Measurements from ENCODE around the gene CROT. TPM values are rescaled to one million over a fixed set of nuclear protein-coding genes. Genes with fewer than 3 reads are reported as not detected.

Gene CROT
- total RNA-seq, 6 experiments from 2014 or later: 13.1 to 16.5 (median 14.6) TPM

DNA sequence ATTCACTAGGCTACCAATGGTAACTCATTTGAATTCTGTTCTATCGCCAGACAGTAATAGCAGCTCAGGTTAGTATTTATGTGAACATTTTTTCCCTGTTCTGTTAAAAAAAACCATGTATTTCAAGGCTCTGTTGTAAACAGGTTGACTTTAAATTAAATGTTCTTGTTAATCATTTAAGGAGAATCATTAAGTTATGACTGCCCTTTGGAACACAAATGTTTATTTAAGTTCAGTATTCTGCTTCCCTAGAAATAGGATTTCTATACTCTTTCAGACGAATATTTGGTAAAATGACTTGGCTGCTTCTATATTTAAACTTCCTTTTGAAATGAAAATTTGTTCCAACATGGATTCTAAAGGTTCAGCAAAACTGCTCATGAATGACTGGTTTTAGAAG, 13.1 kb upstream of the CROT start:
- H3K36me3 Mint-ChIP-seq (ENCODE audit: low read depth): peaks cover 44% of the 10 kb centered on the region
- no peak overlapping the region for H3K4me3 Mint-ChIP-seq
- peaks cover 26% of the 10 kb centered on the region for H3K9me3 Mint-ChIP-seq
- H3K27ac Mint-ChIP-seq: no peak overlapping the region
- TF ChIP-seq, protein P1, sequence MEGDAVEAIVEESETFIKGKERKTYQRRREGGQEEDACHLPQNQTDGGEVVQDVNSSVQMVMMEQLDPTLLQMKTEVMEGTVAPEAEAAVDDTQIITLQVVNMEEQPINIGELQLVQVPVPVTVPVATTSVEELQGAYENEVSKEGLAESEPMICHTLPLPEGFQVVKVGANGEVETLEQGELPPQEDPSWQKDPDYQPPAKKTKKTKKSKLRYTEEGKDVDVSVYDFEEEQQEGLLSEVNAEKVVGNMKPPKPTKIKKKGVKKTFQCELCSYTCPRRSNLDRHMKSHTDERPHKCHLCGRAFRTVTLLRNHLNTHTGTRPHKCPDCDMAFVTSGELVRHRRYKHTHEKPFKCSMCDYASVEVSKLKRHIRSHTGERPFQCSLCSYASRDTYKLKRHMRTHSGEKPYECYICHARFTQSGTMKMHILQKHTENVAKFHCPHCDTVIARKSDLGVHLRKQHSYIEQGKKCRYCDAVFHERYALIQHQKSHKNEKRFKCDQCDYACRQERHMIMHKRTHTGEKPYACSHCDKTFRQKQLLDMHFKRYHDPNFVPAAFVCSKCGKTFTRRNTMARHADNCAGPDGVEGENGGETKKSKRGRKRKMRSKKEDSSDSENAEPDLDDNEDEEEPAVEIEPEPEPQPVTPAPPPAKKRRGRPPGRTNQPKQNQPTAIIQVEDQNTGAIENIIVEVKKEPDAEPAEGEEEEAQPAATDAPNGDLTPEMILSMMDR (IDR thresholded peaks at IDR 0.05): no peak
- no peaks in the 10 kb centered on the region; the same call in 1 of the 2 replicates for H3K27me3 Mint-ChIP-seq (ENCODE audit: insufficient read depth)
- DNase-seq: no peak
- H3K4me1 Mint-ChIP-seq (ENCODE audit: low read depth): no peaks in the 10 kb centered on the region; the same call in 1 of the 2 replicates

DNA sequence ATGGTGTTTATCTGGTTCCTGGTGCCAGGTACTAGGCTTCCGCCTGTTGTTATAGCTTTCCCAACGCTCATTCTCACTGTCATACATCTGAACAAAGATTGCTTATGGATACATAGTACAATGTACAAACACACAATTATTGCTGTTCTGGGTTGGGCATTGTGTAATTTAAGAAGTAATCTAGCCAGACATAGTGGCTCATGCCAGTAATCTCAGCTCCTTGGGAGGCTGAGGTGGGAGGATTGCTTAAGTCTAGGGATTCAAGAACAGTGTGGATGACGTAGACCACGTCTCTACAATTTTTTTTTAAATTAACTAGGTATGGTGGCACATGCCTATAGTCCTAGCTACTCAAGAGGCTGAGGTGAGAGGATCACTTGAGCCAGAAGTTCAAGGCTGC, 9.3 kb upstream of the CROT start:
- peaks cover under 1% of the 10 kb centered on the region; the same call in 1 of the 2 replicates for H3K4me1 Mint-ChIP-seq (ENCODE audit: low read depth)
- no peak overlapping the region for H3K4me3 Mint-ChIP-seq
- no peak for DNase-seq
- H3K27me3 Mint-ChIP-seq (ENCODE audit: insufficient read depth): no peaks in the 10 kb centered on the region
- no peaks in the 10 kb centered on the region for H3K9me3 Mint-ChIP-seq
- H3K27ac Mint-ChIP-seq: no peak overlapping the region
- peaks cover 13% of the 10 kb centered on the region for H3K36me3 Mint-ChIP-seq (ENCODE audit: low read depth)
- TF ChIP-seq, protein P1 (IDR thresholded peaks at IDR 0.05): no peak

DNA sequence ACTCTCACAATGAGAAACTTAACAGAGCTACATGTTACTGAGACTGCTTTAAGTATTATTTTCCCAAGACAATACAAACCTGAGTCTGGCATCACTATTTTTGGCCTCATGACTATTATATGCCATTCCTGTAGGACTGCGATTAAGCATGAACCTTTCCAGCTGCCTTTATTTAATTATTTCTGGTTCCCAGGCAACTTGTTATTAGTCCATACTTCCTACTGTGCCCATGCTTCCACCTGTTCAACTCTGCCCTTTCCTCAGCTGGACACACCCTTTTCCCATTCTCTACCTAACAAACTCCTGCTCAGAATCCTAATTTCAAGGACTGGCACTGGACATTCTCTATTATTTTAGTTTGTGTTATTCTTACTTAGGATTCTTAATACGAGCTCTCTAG, 8.1 kb upstream of the CROT start:
- no peak overlapping the region for H3K27ac Mint-ChIP-seq
- DNase-seq: no peak
- TF ChIP-seq, protein P1 (IDR thresholded peaks at IDR 0.05): no peak
- H3K4me3 Mint-ChIP-seq: no peak overlapping the region
- H3K27me3 Mint-ChIP-seq (ENCODE audit: insufficient read depth): no peaks in the 10 kb centered on the region
- peaks cover 12% of the 10 kb centered on the region for H3K4me1 Mint-ChIP-seq (ENCODE audit: low read depth)
- H3K36me3 Mint-ChIP-seq (ENCODE audit: low read depth): peaks cover 18% of the 10 kb centered on the region
- H3K9me3 Mint-ChIP-seq: no peaks in the 10 kb centered on the region

DNA sequence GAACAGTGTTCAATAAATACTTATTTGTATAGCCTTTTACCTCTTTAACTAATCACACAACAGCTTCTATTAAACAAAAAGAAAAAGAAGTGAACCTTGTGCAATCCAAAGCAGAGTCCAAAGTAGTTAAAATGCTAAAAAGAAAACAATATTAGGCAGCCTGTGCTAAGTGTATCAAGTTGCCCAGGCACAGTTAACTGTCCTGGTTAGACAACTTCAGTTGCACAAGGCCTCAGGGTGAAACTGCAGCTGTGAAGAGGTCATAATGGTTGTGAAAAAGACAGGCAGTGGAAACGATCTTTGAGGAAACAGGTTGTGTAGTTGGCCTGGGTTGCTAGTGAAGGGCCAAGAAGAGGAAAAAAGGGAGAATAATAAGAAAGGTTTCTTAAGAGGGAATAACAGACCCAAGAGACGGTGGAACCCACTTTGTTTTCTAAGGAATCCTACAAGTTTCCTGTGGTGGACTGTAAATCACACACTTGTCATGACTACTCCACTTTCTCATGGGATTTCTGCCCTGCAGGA, 6.0 kb upstream of the CROT start:
- Mint-ChIP-seq H3K4me3 (no peak overlapping the region), H3K9me3 (no peaks in the 10 kb centered on the region), H3K4me1 (ENCODE audit: low read depth) (peaks cover 32% of the 10 kb centered on the region), H3K27me3 (ENCODE audit: insufficient read depth) (no peaks in the 10 kb centered on the region), H3K27ac (no peak overlapping the region), H3K36me3 (ENCODE audit: low read depth) (peaks cover 18% of the 10 kb centered on the region)
- DNase-seq: no peak
- TF ChIP-seq, protein P1 (IDR thresholded peaks at IDR 0.05): no peak

DNA sequence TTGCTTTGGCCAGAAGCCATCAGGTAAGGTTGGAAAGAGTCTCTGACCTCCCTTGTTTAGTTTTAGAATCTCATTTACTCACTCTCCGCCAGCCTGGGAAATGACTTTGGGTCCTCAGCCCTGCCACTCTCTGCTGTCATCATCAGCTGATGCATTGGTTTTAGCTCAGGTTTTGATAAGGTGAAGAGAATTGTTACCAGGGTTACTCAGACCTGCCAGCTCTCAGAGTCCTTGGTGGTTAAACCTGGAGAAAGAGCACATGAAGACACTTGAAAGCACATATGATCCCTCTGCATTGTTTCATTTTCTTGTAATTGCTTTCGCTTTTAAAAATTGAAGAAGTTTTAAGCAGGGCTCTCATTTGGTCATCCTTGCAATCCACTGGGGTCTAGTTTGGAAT, 4.0 kb upstream of the CROT start:
- Mint-ChIP-seq H3K36me3 (ENCODE audit: low read depth) (peaks cover 8% of the 10 kb centered on the region), H3K27me3 (ENCODE audit: insufficient read depth) (no peaks in the 10 kb centered on the region), H3K4me1 (ENCODE audit: low read depth) (peaks cover 38% of the 10 kb centered on the region), H3K27ac (no peak overlapping the region), H3K9me3 (no peaks in the 10 kb centered on the region), H3K4me3 (no peak overlapping the region)
- TF ChIP-seq, protein P1 (IDR thresholded peaks at IDR 0.05): no peak
- DNase-seq: no peak

Measured in HFFc6 (cell line).